HEK293 (cell line): Measurements from ENCODE around the gene TSPAN7.

ENCODE experiments used
- CTCF ChIP-seq: fragments of 450-650 bp; formaldehyde crosslinking; IDR thresholded peaks from 2 replicates; pipeline ENCODE4 v1.5.1; 2016; ENCODE audit warnings: missing biosample characterization, missing genetic modification characterization
- GFI1B ChIP-seq: fragments of 450-650 bp; formaldehyde crosslinking; IDR thresholded peaks from 2 replicates; pipeline ENCODE4 v1.5.1; 2016; ENCODE audit warnings: missing biosample characterization, missing genetic modification characterization
- GLIS1 ChIP-seq: fragments of 450-650 bp; formaldehyde crosslinking; IDR thresholded peaks from 2 replicates; pipeline ENCODE4 v1.5.1; 2016; ENCODE audit warnings: missing biosample characterization, missing genetic modification characterization
- HOXA7 ChIP-seq: sonication (generic); formaldehyde crosslinking; IDR thresholded peaks from 2 replicates; pipeline ENCODE4 v1.8.1; 2022; ENCODE audit warnings: missing genetic modification reagents, borderline replicate concordance
- MYNN ChIP-seq: fragments of 450-650 bp; formaldehyde crosslinking; IDR thresholded peaks from 2 replicates; pipeline ENCODE4 v1.5.1; 2016; ENCODE audit warnings: missing biosample characterization, missing genetic modification characterization, borderline replicate concordance
- REST ChIP-seq: fragments of 450-650 bp; formaldehyde crosslinking; IDR thresholded peaks from 2 replicates; pipeline ENCODE4 v1.5.1; 2016; ENCODE audit warnings: missing biosample characterization, missing genetic modification characterization
- ZBTB8A ChIP-seq: fragments of 450-650 bp; formaldehyde crosslinking; IDR thresholded peaks from 2 replicates; pipeline ENCODE4 v1.5.1; 2016; ENCODE audit warnings: missing biosample characterization, missing genetic modification characterization
- ZNF335 ChIP-seq: fragments of 450-650 bp; formaldehyde crosslinking; conservative IDR thresholded peaks from 2 replicates; pipeline ENCODE4 v1.5.1; 2016; ENCODE audit warnings: missing biosample characterization, missing genetic modification characterization
- ZNF658 ChIP-seq: fragments of 450-650 bp; formaldehyde crosslinking; IDR thresholded peaks from 2 replicates; pipeline ENCODE4; 2016; ENCODE audit warnings: missing biosample characterization, missing genetic modification characterization
- ZNF664 ChIP-seq: fragments of 450-650 bp; formaldehyde crosslinking; IDR thresholded peaks from 2 replicates; pipeline ENCODE4 v1.5.1; 2016; ENCODE audit warnings: missing biosample characterization, missing genetic modification characterization
- ZNF701 ChIP-seq: fragments of 450-650 bp; formaldehyde crosslinking; IDR thresholded peaks from 2 replicates; pipeline ENCODE4 v1.5.1; 2016; ENCODE audit warnings: missing biosample characterization, missing genetic modification characterization
- ZNF76 ChIP-seq: fragments of 450-650 bp; formaldehyde crosslinking; IDR thresholded peaks from 2 replicates; pipeline ENCODE4; 2016; ENCODE audit warnings: low read depth, missing biosample characterization, missing genetic modification characterization, borderline replicate concordance
- ZNF830 ChIP-seq: fragments of 450-650 bp; IDR thresholded peaks from 2 replicates; pipeline ENCODE4 v1.5.0; 2018; ENCODE audit warnings: missing biosample characterization, missing genetic modification characterization, low read depth, mild to moderate bottlenecking, moderate library complexity

GRCh38 chrX:38649674-38650647 is 88.6 kb downstream of the TSPAN7 start:
- TF ChIP-seq CTCF (tag by site-specific recombination) (no peak), GFI1B (tag by site-specific recombination) (no peak), ZBTB8A (tag by site-specific recombination) (no peak), HOXA7 (CRISPR knock-in tag) (no peak), ZNF664 (tag by site-specific recombination) (no peak), ZNF830 (no peak), GLIS1 (tag by site-specific recombination) (no peak), REST (no peak), MYNN (tag by site-specific recombination) (no peak), ZNF701 (tag by site-specific recombination) (no peak), ZNF76 (tag by site-specific recombination) (no peak), ZNF335 (tag by site-specific recombination) (no peak), ZNF658 (tag by site-specific recombination) (no peak)
